Osteoblast (primary cell): ENCODE results near the gene AACS. TPM values are rescaled to one million over a fixed set of nuclear protein-coding genes. Genes with fewer than 3 reads are reported as not detected.

Experiments used
- DNase-seq: peaks from one replicate; pipeline ENCODE4 v3.0.0; 2011; ENCODE audit warnings: low spot score, mixed read lengths; ENCODE audit not compliant: insufficient read length; ENCODE audit errors: missing footprints
- H2AFZ ChIP-seq: 2 replicates; pipeline ENCODE4 v1.6.0; 2011; ENCODE audit warnings: mild to moderate bottlenecking, low read length
- H3K27ac ChIP-seq: 2 replicates; pipeline ENCODE4 v1.5.1; 2011; ENCODE audit warnings: mild to moderate bottlenecking, low read depth, low read length, moderate library complexity
- H3K27me3 ChIP-seq: 2 replicates; pipeline ENCODE4 v1.6.0; 2012; ENCODE audit warnings: mild to moderate bottlenecking, control low read depth, inconsistent platforms, low read length, moderate library complexity; ENCODE audit not compliant: insufficient read depth
- H3K36me3 ChIP-seq: 2 replicates; pipeline ENCODE4 v1.5.1; 2011; ENCODE audit warnings: mild to moderate bottlenecking, low read length, control low read depth, moderate library complexity; ENCODE audit not compliant: insufficient read depth
- H3K4me1 ChIP-seq: 2 replicates; pipeline ENCODE4 v1.5.1; 2011; ENCODE audit warnings: mild to moderate bottlenecking, low read length, control low read depth, moderate library complexity; ENCODE audit not compliant: insufficient read depth
- H3K4me2 ChIP-seq: 2 replicates; pipeline ENCODE4 v1.6.0; 2011; ENCODE audit warnings: mild to moderate bottlenecking, low read length; ENCODE audit not compliant: insufficient read depth
- H3K4me3 ChIP-seq: fragments of 200-600 bp; sonication (generic); 3 replicates; pipeline ENCODE4 v1.5.1; 2012; ENCODE audit warnings: mild to moderate bottlenecking, low read length, inconsistent platforms; ENCODE audit not compliant: insufficient read depth
- H3K79me2 ChIP-seq: 2 replicates; pipeline ENCODE4 v1.6.0; 2012; ENCODE audit warnings: mild to moderate bottlenecking, low read length, control low read depth, inconsistent platforms; ENCODE audit not compliant: insufficient read depth
- H3K9me3 ChIP-seq: 2 replicates; pipeline ENCODE4 v1.5.1; 2011; ENCODE audit warnings: low read depth, low read length, control low read depth
- H4K20me1 ChIP-seq: 2 replicates; pipeline ENCODE4 v1.6.0; 2012; ENCODE audit warnings: mild to moderate bottlenecking, low read length, control low read depth; ENCODE audit not compliant: insufficient read depth
- total RNA-seq: library from RNA; depleted of rRNA; stranded (reverse); fragments of >200 nt; gene quantifications from 2 replicates; pipeline ENCODE4 v1.2.3, GENCODE V29; 2012
- TF ChIP-seq, protein P1 (sequence below): IDR thresholded peaks from 2 replicates; pipeline ENCODE4 v1.5.1; 2011; ENCODE audit warnings: mild to moderate bottlenecking, low read depth, low read length, moderate library complexity; ENCODE audit errors: extremely low read depth

The AACS gene
- total RNA-seq, 1 donor = 26.4 TPM

GRCh38 chr12:125185740-125186470 lies 120.7 kb downstream of the AACS start, which contains the start of gene TMEM132B:
Gene TMEM132B (plus strand): TSS chr12:125186386.
- TF ChIP-seq, protein P1, sequence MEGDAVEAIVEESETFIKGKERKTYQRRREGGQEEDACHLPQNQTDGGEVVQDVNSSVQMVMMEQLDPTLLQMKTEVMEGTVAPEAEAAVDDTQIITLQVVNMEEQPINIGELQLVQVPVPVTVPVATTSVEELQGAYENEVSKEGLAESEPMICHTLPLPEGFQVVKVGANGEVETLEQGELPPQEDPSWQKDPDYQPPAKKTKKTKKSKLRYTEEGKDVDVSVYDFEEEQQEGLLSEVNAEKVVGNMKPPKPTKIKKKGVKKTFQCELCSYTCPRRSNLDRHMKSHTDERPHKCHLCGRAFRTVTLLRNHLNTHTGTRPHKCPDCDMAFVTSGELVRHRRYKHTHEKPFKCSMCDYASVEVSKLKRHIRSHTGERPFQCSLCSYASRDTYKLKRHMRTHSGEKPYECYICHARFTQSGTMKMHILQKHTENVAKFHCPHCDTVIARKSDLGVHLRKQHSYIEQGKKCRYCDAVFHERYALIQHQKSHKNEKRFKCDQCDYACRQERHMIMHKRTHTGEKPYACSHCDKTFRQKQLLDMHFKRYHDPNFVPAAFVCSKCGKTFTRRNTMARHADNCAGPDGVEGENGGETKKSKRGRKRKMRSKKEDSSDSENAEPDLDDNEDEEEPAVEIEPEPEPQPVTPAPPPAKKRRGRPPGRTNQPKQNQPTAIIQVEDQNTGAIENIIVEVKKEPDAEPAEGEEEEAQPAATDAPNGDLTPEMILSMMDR = no peak
- H3K27me3 ChIP-seq = peaks cover 30% of the 10 kb centered on the region
- H3K9me3 ChIP-seq = no peaks in the 10 kb centered on the region
- H3K27ac ChIP-seq = no peak within 1 kb of the TSS
- peaks cover 4% of the 10 kb centered on the region for H3K4me1 ChIP-seq
- no peaks in the 10 kb centered on the region for H3K36me3 ChIP-seq
- peak within 1 kb of the TSS; percentile 30 for H3K4me3 ChIP-seq
- peak; percentile 98 for DNase-seq
- peak within 1 kb of the TSS; percentile 36 for H3K4me2 ChIP-seq
- no peaks in the 10 kb centered on the region for H3K79me2 ChIP-seq
- no peak within 1 kb of the TSS for H2AFZ ChIP-seq
- H4K20me1 ChIP-seq = no peaks in the 10 kb centered on the region

DNA sequence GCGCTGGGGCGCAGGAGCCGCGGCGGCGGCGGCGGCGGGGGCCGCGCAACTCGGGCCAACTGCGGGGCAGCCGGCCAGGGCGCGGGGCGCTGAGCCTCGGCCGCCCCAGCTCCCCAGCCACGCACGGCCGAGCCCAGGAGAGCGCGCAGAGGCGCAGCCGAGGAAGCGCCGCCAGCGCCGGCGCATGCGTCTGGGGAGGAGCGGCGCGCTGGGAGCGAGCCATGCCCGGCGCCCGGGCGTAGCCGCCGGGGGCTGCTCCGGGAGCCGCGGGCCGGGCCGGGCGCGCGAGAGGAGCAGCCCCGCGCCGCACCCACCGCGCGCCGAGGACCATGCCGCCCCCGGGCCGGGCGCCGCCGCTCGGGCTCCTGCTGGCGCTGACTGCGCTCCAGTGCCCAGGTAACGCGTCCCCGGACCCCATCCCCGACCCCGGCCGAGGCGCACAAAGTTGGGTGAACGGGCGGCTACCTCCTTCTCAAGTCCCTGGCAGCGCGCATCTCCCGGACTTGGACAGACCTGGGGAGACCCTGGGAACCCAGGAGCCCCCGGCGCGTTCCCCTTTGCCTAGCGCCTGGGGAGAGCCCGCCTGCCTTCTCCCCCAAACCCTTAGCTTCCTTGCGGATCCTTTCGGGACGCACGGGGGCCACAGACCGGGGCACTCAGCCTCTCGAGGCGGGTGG lies 121.4 kb downstream of the AACS start:
- Histone ChIP-seq H3K9me3 (no peaks in the 10 kb centered on the region), H4K20me1 (no peaks in the 10 kb centered on the region), H3K79me2 (no peaks in the 10 kb centered on the region), H3K27ac (no peak overlapping the region), H3K4me1 (peaks cover 4% of the 10 kb centered on the region), H3K27me3 (peaks cover 30% of the 10 kb centered on the region), H3K4me2 (peak overlapping the region; percentile 36), H2AFZ (no peak overlapping the region), H3K36me3 (no peaks in the 10 kb centered on the region), H3K4me3 (no peak overlapping the region)
- TF ChIP-seq, protein P1 = no peak
- peak; percentile 93 for DNase-seq

DNA sequence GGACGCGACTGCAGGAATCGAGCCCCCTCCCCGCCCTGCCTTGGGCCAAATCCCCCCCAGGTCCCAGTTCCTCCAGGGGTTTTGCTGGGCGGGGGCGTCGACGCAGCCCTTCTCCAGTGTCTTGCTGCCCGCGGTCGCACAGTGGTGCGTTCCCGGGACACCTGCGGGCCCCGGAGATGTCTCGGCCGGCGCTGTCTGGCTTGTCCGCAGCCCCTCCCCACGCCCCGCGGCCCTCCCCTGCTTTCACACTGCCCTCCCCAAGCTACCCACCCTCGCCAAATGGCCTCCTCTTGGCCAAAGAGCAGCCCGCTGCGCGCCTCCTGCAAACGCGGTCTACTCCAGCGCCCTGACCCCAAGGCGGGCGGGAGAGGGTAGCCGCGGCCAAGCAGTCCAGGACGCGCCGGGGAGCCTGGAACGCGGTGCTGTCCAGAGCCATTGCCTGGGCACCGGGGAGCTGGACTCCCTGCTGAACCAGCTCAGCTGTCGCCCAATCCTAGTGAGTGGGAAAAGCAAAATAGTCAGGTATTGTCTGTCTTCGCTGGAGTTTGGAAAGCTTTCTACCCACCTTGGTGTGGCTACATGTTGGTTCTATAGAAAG lies 122.0 kb downstream of the AACS start:
- peak overlapping the region; percentile 36 for H3K4me2 ChIP-seq
- no peaks in the 10 kb centered on the region for H3K79me2 ChIP-seq
- H2AFZ ChIP-seq = no peak overlapping the region
- H3K27me3 ChIP-seq = peaks cover 32% of the 10 kb centered on the region
- no peak overlapping the region for H3K27ac ChIP-seq
- H3K9me3 ChIP-seq = no peaks in the 10 kb centered on the region
- DNase-seq = peak; percentile 80
- no peaks in the 10 kb centered on the region for H3K36me3 ChIP-seq
- TF ChIP-seq, protein P1 = no peak
- peaks cover 4% of the 10 kb centered on the region for H3K4me1 ChIP-seq
- no peaks in the 10 kb centered on the region for H4K20me1 ChIP-seq
- H3K4me3 ChIP-seq = no peak overlapping the region
